ENCODE data around the gene TRAF4.
"Not testable (repeated sequence)": the region's sequence is repeated elsewhere in the genome, so short reads cannot be mapped to it uniquely, and the experiment has no call there.

TRAF4 gene

GRCh38 chr17:28749516-28750177 is 5.8 kb downstream of the TRAF4 start:
- DNase-seq = no peak

- DNase-seq = peak; percentile 90
These were observed 6.6 kb downstream of the TRAF4 start for GRCh38 chr17:28750178-28751047.

DNA sequence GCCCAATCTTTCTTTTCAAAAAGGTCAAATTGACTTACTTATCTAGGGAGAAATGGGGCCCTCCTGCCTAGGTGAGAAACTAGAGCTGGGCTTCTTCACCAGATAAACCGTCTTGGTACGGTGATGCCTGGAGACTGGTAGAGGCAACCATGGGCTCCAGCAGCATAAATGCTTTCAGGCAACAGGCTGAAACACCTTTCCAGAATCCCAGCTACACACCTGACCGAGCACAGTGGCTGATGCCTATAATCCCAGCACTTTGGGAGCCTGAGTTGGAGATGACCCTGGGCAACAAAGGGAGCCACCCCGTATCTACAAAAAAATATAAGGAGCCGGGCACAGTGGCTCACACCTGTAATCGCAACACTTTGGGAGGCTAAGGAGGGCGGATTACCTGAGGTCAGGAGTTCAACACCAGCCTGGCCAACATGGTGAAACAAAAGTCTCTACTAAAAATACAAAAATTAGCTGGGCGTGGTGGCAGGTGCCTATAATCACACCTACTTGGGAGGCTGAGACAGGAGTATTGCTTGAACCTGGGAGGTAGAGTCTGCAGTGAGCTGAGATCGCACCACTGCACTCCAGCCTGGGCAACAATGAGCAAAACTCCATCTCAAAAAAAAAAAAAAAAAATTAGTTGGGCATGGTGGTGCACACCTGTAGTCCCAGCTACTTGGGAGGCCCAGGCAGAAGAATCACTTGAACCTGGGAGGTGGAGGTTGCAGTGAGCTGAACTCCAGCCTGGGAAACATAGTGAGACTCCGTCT is 8.0 kb downstream of the TRAF4 start:
- no peak for DNase-seq

GRCh38 chr17:28755486-28755885 is 11.7 kb downstream of the TRAF4 start:
- no peak for DNase-seq

GRCh38 chr17:28756049-28756804 is 12.4 kb downstream of the TRAF4 start:
- no peak for DNase-seq

- no peak for DNase-seq
These were observed 14.8 kb downstream of the TRAF4 start for GRCh38 chr17:28758411-28759121.

GRCh38 chr17:28759256-28759865 is 15.6 kb downstream of the TRAF4 start:
- DNase-seq = no peak

GRCh38 chr17:28760601-28761562 is 17.1 kb downstream of the TRAF4 start:
- no peak for DNase-seq

- DNase-seq = no peak
These were observed 19.5 kb downstream of the TRAF4 start for GRCh38 chr17:28763137-28763799.

DNA sequence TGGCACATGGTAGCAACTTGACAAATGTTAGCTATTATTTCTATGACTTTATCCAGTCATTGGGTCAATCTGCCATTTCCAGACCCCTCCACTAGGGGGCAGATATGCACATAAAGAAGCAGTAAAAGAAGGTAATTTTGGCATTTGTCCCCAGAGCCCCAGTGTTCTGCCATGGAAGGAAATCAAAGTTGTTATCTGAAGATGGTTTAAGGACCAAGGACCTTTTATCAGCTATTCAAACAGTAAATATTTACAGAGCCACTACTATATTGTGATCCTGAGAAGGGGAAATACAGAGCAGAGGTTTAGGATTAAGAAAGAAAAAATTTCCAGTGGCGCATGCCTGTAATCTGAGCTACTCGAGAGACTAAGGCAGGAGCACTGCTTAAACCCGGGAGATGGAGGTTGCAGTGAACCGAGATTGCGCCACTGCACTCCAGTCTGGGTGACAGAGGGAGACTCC is 20.0 kb downstream of the TRAF4 start:
- DNase-seq = peak; percentile 78

- DNase-seq = no peak
These were observed 21.2 kb downstream of the TRAF4 start for GRCh38 chr17:28765038-28765437.

GRCh38 chr17:28773736-28774135 is 29.9 kb downstream of the TRAF4 start:
- no peak for DNase-seq

DNA sequence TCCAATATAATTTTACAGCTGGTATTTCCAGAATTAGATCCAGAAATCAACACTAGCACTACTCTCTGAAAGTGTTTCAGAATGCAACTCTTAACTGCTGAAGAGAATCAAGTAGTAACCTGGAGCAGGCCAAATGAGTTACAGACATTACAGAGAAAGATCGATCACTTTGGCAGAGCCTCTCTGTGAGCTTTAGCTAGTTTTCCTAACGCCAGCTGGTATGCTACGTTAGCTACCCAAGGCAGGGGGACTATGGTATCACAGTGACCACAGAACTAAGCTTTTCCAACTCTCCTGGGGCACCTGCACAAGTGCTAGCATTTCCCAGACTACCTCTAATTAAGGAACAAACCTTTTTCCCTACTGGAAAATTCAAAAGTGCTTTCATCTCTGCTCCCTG is 30.4 kb downstream of the TRAF4 start:
- DNase-seq = no peak

DNA sequence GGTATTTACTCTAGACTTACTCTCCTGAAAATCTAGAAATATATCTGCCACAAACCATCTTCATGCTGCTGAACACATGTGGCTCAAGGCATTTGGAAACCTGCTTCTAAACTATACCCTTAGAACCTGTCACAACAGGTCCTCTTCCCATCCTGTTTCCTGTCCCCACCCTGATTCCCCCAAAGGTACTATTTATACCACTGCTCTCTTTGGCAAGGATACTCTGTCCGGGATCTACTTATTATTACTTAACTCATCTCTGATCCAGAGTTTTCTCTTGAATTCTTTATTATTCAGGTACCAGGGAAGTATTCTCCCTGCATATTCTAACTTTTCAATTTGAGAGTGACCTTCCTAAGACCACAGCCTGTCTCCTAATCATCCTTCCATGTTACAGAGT is 33.4 kb downstream of the TRAF4 start:
- no peak for DNase-seq

DNA sequence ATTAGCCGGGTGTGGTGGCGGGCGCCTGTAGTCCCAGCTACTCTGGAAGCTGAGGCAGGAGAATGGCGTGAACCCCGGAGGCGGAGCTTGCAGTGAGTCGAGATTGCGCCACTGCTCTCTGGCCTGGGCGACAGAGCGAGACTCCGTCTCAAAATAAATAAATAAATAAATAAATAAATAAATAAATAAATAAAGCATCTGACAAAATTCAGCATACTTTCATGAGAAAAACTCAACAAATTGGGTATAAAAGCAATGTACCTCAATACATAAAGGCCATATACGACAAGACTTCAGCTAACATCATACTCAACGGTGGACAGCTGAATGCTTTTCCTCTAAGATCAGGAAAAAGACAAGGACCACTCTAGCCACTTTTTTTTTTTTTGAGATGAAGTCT is 35.8 kb downstream of the TRAF4 start:
- DNase-seq = not testable (repeated sequence)

GRCh38 chr17:28783161-28783560 is 39.4 kb downstream of the TRAF4 start:
- DNase-seq = no peak

GRCh38 chr17:28788100-28788499 is 44.3 kb downstream of the TRAF4 start:
- DNase-seq = no peak

DNA sequence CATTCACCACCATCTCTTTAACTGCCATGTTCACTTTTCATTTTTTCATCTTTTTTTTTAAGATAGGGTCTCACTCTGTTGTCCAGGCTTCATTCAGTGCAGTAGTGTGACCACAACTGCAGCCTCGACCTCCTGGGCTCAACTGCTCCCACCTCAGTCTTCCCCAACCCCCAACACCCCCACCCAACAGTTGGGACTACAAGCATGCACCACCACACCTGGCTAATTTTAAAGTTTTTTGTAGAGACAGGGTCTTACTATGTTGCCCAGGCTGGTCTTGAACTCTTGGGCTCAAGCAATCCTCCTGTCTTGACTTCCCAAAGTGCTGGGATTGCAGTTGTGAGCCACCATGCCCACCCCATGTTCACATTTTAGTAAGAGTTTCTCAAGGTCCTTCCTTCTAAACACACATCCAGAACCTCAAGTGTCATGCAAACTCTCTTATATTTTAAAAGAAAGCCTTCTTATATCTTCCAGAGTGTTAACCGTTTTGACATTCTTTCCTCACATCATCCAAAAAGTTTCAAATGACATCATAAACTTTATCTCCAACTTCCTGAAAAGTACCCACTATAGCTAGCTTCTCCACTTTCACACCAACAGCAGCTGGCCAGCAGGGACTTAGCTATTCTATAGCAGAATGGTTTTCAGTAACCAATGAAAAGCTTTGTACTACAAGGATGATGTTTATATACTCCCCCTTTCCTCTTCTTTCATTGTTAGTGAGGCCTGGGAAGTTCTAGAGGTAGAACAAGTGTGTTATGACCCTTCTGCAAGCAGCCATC is 49.3 kb downstream of the TRAF4 start:
- DNase-seq = no peak
